Ovary (tissue), 9 donors: ENCODE measurements around the gene ARL11. TPM values are rescaled to one million over a fixed set of nuclear protein-coding genes. Genes with fewer than 3 reads are reported as not detected.

ENCODE experiments used
- DNase-seq, 5 donors: peaks; one replicate each; pipeline ENCODE4 v3.0.0-alpha.2; 2019 to 2020
- H3K27ac ChIP-seq, 2 donors: fragments of 200-600 bp; one replicate each; pipeline versions ENCODE4 v1.5.1 to v1.8.0; 2019 to 2022
- H3K27me3 ChIP-seq: fragments of 200-600 bp; one replicate; pipeline ENCODE4 v1.8.0; 2022
- H3K36me3 ChIP-seq: fragments of 200-600 bp; sonication (generic); one replicate; pipeline ENCODE4 v1.5.1; 2019
- H3K4me1 ChIP-seq: one replicate; pipeline ENCODE4 v1.8.1; 2013; ENCODE audit warnings: mild to moderate bottlenecking, moderate library complexity; ENCODE audit not compliant: insufficient read depth
- H3K4me3 ChIP-seq: fragments of 200-600 bp; sonication (generic); one replicate; pipeline ENCODE4 v1.5.1; 2017
- H3K9me3 ChIP-seq, 2 donors: fragments of 200-600 bp in 1 of 2; sonication (generic) in 1 of 2; one replicate each; pipeline versions ENCODE4 v1.5.1 to v1.8.1; 2013 to 2019; ENCODE audit warnings: mild to moderate bottlenecking in 1 of 2, moderate library complexity in 1 of 2
- EP300 ChIP-seq: sonication (generic); formaldehyde crosslinking; IDR thresholded peaks from one replicate; pipeline ENCODE4 v1.6.1; 2017; ENCODE audit warnings: antibody characterized with exemption
- POLR2A ChIP-seq: fragments of 450-650 bp; IDR thresholded peaks from one replicate; pipeline ENCODE4 v1.6.1; 2017; ENCODE audit warnings: antibody characterized with exemption, mild to moderate bottlenecking, moderate library complexity
- WGBS, 3 donors: extraction: QIAGEN DNeasy Blood & Tissue Kit in 1 of 3; methylation state at CpG; one replicate each; pipeline versions ENCODE4 v1.1.5 to v1.1.7; 2013 to 2017; 5-methylcytosine and 5-hydroxymethylcytosine counted together
- intact Hi-C, 4 donors: fragments of 100-400 bp; cut with DNase I; formaldehyde crosslinking; loops; one replicate each; pipeline versions ENCODE4 v1.11.0 to v1.15.1; 2022 to 2023
- polyA plus RNA-seq, 2 donors: library from polyadenylated mRNA; stranded (reverse); fragments of 200-250 nt in 1 of 2; fragments of 350-450 nt in 1 of 2; fragmentation: Illumina TruSeq in 1 of 2; extraction: RNeasy Lipid Tissue Mini Kit (QIAGEN cat#74804) in 1 of 2; gene quantifications; one replicate each; pipeline ENCODE4 v1.2.3, GENCODE V29; 2013 to 2014
- total RNA-seq, 7 donors: library from RNA; depleted of rRNA in 2 of 7; stranded (reverse); fragments of >200 nt in 2 of 7; fragmentation: NEBNext Ultra II Directional in 3 of 7; extraction: Animal tissue kit (Norgen Biotek cat#: 25700) in 3 of 7; gene quantifications; one replicate each; pipeline versions ENCODE4 v1.1.0 to v1.2.4, GENCODE V29; 2016 to 2023
- TF ChIP-seq, protein P1 (sequence below), 3 donors: fragments of 450-650 bp in 2 of 3; fragments of 200-600 bp in 1 of 3; IDR thresholded peaks; one replicate each; pipeline versions ENCODE4 v1.5.1 to v1.8.0; 2016 to 2022; ENCODE audit warnings: antibody characterized with exemption in 3 of 3, mild to moderate bottlenecking in 1 of 3
- donor health status: DM: no; HTN: no; CAD: no; lungs with moderate emphysema.
- donor health status: DM: no; HTN: no; CAD: no.
- donor health status: Bipolar disorder and iron deficiency.
- donor health status: DM: yes; HTN: yes; CAD: no.
- donor health status: DM: no; HTN: no; CAD: no.
- donor health status: DM: yes; HTN: yes; CAD: no.

ARL11 gene
- total and polyA plus RNA-seq, 9 donors, result 0.15 to 0.93 (median 0.28) TPM

DNA sequence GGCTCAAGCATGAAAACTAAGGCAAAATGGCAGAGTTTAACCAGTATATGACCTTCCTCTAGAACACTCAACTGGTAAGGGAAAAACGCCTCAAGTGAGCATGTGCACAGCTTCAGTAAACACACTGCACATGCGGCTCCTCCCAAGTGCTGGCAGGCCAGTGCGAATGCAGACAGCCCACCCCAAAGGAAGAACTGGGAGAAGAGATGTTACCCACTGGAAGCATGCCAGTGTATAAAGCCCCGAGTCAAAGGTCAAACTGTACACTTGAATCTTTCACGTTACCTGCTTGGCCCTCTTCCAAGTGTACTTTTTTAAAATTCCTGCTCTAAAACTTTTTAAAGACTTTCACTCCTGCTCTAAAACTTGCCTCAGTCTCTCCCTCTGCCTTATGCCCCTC lies 23.7 kb upstream of the ARL11 start:
- no peak overlapping the region for H3K27ac ChIP-seq
- intact Hi-C loops, result loop anchor here in 2 of 4 donors (10.0 kb wide), 2 partner anchors 160 to 300 kb away; partner anchors contain the start of genes CAB39L (in 1 of the 2) and SETDB2 (in 1 of the 2)
- H3K36me3 ChIP-seq, result no peaks in the 10 kb centered on the region
- no peaks in the 10 kb centered on the region for H3K4me1 ChIP-seq
- TF ChIP-seq, protein P1, sequence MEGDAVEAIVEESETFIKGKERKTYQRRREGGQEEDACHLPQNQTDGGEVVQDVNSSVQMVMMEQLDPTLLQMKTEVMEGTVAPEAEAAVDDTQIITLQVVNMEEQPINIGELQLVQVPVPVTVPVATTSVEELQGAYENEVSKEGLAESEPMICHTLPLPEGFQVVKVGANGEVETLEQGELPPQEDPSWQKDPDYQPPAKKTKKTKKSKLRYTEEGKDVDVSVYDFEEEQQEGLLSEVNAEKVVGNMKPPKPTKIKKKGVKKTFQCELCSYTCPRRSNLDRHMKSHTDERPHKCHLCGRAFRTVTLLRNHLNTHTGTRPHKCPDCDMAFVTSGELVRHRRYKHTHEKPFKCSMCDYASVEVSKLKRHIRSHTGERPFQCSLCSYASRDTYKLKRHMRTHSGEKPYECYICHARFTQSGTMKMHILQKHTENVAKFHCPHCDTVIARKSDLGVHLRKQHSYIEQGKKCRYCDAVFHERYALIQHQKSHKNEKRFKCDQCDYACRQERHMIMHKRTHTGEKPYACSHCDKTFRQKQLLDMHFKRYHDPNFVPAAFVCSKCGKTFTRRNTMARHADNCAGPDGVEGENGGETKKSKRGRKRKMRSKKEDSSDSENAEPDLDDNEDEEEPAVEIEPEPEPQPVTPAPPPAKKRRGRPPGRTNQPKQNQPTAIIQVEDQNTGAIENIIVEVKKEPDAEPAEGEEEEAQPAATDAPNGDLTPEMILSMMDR (IDR thresholded peaks at IDR 0.05), result no peak
- TF ChIP-seq EP300, result no peak
- no peak for TF ChIP-seq POLR2A
- H3K4me3 ChIP-seq, result no peak overlapping the region
- 29 to 44% (median 37%) methylated on average over 5 of the region's 5 CpGs for WGBS, 3 donors
- no peak for DNase-seq
- H3K9me3 ChIP-seq, result no peaks in the 10 kb centered on the region
- H3K27me3 ChIP-seq, result no peaks in the 10 kb centered on the region

DNA sequence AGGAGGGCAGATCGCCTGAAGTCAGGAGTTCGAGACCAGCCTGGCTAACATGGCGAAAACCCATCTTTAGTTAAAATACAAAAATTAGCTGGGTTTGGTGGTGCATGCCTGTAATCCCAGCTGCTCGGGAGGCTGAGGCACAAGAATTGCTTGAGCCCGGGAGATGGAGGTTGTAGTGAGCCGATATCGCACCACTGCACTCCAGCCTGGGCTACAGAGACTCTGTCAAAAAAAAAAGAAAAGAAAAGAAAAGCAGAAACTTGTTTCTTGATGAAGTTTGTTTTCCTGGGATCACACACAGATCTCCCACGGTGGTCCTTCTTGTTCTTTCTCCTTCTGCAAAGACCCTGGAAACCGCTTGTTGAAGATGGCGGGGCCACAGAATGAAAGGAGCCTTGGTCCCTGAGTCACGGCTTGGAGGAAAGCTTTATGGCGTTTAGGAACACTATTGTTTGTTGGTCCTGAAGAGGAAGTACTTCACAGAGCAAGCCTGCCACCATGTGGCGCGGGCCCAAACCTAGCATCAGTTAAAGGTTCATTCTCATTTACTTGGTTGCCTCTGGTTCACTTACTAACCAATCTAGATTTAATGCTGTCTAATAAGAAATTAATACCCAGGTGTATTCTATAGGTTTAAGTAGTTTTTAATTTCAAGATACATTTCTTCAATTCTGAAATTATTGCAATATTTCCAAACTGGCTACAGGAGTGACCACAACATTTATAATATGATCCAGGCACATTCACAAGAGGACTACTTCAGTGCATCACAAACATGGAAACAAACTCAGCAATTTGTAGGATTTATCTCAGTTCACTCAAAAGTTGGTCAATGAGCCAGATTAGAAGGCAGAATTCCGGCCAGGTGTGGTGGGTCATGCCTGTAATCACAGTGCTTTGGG lies 21.3 kb upstream of the ARL11 start:
- intact Hi-C loops, result loop anchor here in 2 of 4 donors (5.0 to 10.0 kb wide), 3 partner anchors 162 to 305 kb away; partner anchors contain the start of genes CAB39L (in 1 of the 2) and SETDB2 (in 1 of the 2)
- H3K9me3 ChIP-seq, result no peaks in the 10 kb centered on the region
- no peaks in the 10 kb centered on the region for H3K27me3 ChIP-seq
- TF ChIP-seq, protein P1 (IDR thresholded peaks at IDR 0.05), result peak; percentile 49 to 71 (median 54)
- no peak for TF ChIP-seq EP300
- no peak for TF ChIP-seq POLR2A
- WGBS, 3 donors, result 20 to 27% (median 22%) methylated on average over 15 of the region's 15 CpGs
- H3K36me3 ChIP-seq, result no peaks in the 10 kb centered on the region
- H3K27ac ChIP-seq, result no peak overlapping the region
- H3K4me3 ChIP-seq, result peak overlapping the region; percentile 5
- peak; percentile 81 to 89 (median 85) for DNase-seq
- H3K4me1 ChIP-seq, result no peaks in the 10 kb centered on the region

DNA sequence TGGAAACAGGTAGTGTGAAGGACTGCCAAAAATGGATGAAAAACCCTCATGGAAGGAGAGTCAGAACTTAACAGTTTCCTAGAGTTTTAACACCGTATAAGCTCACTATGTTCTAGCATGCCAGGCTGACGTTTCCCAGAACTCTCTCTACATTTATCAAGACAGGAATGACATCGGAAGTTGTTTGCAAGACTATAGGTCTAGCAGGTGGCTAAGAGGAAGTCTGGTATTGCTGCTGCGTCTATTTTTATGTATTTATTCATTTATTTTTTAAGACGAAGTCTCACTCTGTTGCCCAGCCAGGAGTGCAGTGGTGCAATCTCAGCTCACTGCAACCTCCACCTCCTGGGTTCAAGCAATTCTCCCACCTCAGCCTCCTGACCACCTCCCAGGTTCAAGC lies 20.5 kb upstream of the ARL11 start:
- H3K27ac ChIP-seq, result no peak overlapping the region
- WGBS, 3 donors, result 39 to 54% (median 40%) methylated on average over 5 of the region's 5 CpGs
- H3K36me3 ChIP-seq, result no peaks in the 10 kb centered on the region
- no peak for DNase-seq
- no peaks in the 10 kb centered on the region for H3K4me1 ChIP-seq
- H3K4me3 ChIP-seq, result no peak overlapping the region
- intact Hi-C loops, result loop anchor here in 2 of 4 donors (5.0 to 10.0 kb wide), 3 partner anchors 163 to 305 kb away; partner anchors contain the start of genes CAB39L (in 1 of the 2) and SETDB2 (in 1 of the 2)
- H3K9me3 ChIP-seq, result no peaks in the 10 kb centered on the region
- H3K27me3 ChIP-seq, result no peaks in the 10 kb centered on the region
- TF ChIP-seq EP300 (no peak), POLR2A (no peak)
- TF ChIP-seq, protein P1 (IDR thresholded peaks at IDR 0.05), result no peak

DNA sequence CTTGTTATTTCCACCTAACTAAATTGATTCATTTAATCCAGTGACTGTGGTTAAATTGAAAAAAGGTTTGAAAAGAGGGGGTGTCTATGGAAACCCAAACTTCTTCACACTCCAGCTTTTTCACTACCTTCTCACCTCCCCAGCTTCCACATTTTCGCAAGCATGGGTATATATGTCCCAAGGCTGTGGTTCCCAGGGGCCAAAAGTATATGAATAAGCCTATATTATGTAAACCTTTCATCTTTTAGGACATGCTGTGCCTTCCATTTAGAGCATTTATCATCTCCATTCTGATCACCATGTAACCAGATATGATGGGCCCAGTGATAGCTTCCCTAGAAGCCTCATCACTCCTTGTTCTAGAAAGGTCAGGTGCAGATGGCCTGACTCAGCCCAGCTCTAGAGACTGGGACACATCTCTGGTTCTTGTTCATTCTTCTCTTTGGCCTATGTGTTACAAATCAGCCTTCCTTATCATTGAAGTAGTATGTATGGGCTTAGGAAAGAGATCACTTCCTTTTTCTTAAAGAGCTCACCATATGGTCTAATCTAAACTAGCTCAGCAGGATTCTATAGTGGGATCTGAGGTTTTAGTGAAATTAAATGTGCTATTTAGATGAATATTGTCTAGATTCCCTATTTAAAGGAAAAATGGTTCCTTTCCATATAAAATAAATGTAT lies 19.5 kb upstream of the ARL11 start:
- no peaks in the 10 kb centered on the region for H3K36me3 ChIP-seq
- DNase-seq, result no peak
- H3K27ac ChIP-seq, result no peak overlapping the region
- TF ChIP-seq, protein P1 (IDR thresholded peaks at IDR 0.05), result no peak
- TF ChIP-seq POLR2A (no peak), EP300 (no peak)
- H3K27me3 ChIP-seq, result no peaks in the 10 kb centered on the region
- intact Hi-C loops, result loop anchor here in 2 of 4 donors (5.0 to 10.0 kb wide), 3 partner anchors 164 to 306 kb away; partner anchors contain the start of genes CAB39L (in 1 of the 2) and SETDB2 (in 1 of the 2)
- no peak overlapping the region for H3K4me3 ChIP-seq
- no peaks in the 10 kb centered on the region for H3K9me3 ChIP-seq
- 79 to 94% (median 88%) methylated on average over 1 of the region's 1 CpG for WGBS, 3 donors
- no peaks in the 10 kb centered on the region for H3K4me1 ChIP-seq
